ENCODE results near the gene CST11.

CST11 gene

DNA sequence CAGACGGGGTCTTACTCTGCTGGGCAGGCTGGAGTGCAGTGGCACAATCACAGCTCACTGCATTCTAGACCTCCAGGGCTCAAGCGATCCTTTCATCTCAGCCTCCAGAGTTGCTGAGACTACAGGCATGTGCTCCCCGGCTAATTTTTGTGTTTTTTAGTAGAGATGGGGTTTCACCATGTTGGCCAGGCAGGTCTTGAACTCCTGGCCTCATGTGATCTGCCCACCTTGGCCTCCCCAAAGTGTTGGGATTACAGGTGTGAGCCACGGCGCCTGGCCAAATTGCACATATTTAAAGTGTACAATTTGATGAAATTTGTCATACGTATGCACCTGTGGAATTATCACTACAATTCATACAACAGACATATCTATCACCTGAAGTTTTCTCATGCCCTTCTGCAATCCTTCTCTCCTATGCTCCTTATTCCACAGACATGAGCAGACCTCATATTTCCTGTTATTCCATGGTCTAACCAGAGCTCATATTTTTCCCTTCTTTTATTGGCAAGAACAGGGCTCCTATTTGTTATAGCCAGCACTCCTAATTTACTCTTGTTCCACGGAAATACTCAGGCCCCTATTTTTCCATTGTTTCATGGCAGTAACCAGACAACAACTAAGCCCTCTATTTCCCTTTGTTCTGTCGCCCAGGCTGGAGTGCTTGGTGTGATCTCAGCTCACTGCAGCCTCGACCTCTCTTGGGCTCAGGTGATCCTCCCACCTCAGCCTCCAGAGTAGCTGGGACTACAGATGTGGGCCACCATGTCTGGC is 15.4 kb downstream of the CST11 start:
- Histone ChIP-seq H3K4me3 (ENCODE audit: low read depth, low read length) (no peak overlapping the region), H3K27ac (ENCODE audit: extremely low read depth, low read depth, low read length) (no peak overlapping the region), H3K9me3 (ENCODE audit: control insufficient read depth, insufficient read depth, low read depth, low read length) (no peaks in the 10 kb centered on the region), H3K4me1 (ENCODE audit: control insufficient read depth, insufficient read depth, low read length) (no peaks in the 10 kb centered on the region), H3K36me3 (ENCODE audit: control insufficient read depth in 2 of 2, insufficient read depth in 1 of 2, low read length in 2 of 2) (no peaks in the 10 kb centered on the region)
- ChIA-PET POLR2A (interaction anchor here (0.6 kb wide), 1 partner anchor 22 kb away, joined by 3 read pairs; no protein-coding TSS in a partner anchor), CTCF (interaction anchor here (0.6 to 1.0 kb wide), 4 partner anchors 10 to 170 kb away, joined by 3 to 4 read pairs (median 4); no protein-coding TSS in a partner anchor)
- TF ChIP-seq FEZF1 (tag by site-specific recombination; IDR thresholded peaks at IDR 0.05) (no peak), ZNF23 (tag by site-specific recombination; IDR thresholded peaks at IDR 0.05; ENCODE audit: borderline replicate concordance) (no peak), ZFP69B (tag by site-specific recombination; IDR thresholded peaks at IDR 0.05) (no peak), ZNF544 (tag by site-specific recombination; IDR thresholded peaks at IDR 0.05) (no peak), IKZF3 (tag by site-specific recombination; IDR thresholded peaks at IDR 0.05) (no peak), ZNF473 (tag by site-specific recombination; IDR thresholded peaks at IDR 0.05) (no peak), ZNF175 (tag by site-specific recombination; IDR thresholded peaks at IDR 0.05) (no peak)
- TF ChIP-seq, protein P1, sequence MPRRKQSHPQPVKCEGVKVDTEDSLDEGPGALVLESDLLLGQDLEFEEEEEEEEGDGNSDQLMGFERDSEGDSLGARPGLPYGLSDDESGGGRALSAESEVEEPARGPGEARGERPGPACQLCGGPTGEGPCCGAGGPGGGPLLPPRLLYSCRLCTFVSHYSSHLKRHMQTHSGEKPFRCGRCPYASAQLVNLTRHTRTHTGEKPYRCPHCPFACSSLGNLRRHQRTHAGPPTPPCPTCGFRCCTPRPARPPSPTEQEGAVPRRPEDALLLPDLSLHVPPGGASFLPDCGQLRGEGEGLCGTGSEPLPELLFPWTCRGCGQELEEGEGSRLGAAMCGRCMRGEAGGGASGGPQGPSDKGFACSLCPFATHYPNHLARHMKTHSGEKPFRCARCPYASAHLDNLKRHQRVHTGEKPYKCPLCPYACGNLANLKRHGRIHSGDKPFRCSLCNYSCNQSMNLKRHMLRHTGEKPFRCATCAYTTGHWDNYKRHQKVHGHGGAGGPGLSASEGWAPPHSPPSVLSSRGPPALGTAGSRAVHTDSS (tag by site-specific recombination; IDR thresholded peaks at IDR 0.05): no peak
- TF ChIP-seq, protein P2, sequence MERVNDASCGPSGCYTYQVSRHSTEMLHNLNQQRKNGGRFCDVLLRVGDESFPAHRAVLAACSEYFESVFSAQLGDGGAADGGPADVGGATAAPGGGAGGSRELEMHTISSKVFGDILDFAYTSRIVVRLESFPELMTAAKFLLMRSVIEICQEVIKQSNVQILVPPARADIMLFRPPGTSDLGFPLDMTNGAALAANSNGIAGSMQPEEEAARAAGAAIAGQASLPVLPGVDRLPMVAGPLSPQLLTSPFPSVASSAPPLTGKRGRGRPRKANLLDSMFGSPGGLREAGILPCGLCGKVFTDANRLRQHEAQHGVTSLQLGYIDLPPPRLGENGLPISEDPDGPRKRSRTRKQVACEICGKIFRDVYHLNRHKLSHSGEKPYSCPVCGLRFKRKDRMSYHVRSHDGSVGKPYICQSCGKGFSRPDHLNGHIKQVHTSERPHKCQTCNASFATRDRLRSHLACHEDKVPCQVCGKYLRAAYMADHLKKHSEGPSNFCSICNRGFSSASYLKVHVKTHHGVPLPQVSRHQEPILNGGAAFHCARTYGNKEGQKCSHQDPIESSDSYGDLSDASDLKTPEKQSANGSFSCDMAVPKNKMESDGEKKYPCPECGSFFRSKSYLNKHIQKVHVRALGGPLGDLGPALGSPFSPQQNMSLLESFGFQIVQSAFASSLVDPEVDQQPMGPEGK (tag by site-specific recombination; IDR thresholded peaks at IDR 0.05): no peak
- TF ChIP-seq, protein P3, sequence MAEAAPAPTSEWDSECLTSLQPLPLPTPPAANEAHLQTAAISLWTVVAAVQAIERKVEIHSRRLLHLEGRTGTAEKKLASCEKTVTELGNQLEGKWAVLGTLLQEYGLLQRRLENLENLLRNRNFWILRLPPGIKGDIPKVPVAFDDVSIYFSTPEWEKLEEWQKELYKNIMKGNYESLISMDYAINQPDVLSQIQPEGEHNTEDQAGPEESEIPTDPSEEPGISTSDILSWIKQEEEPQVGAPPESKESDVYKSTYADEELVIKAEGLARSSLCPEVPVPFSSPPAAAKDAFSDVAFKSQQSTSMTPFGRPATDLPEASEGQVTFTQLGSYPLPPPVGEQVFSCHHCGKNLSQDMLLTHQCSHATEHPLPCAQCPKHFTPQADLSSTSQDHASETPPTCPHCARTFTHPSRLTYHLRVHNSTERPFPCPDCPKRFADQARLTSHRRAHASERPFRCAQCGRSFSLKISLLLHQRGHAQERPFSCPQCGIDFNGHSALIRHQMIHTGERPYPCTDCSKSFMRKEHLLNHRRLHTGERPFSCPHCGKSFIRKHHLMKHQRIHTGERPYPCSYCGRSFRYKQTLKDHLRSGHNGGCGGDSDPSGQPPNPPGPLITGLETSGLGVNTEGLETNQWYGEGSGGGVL (tag by site-specific recombination; IDR thresholded peaks at IDR 0.05): no peak

DNA sequence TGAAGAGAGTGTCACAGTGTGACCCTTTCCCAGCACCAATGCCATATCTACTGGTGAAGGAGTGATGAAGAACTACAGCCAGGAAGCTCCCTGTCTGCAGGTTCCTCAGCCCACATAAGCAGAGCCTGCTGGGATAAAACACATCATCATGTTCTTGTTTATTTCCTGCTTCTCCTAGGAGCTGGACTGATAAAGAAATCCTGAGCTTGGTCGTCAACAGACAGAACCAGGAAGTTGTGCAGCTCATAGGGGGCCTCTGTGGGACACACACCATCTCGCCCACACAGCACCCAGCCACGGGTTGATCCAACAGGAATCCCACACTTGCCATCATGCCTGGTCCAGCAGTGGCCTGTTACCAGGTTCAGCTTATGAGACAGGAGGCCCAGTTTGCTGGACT is 16.0 kb downstream of the CST11 start:
- Histone ChIP-seq H3K27ac (ENCODE audit: extremely low read depth, low read depth, low read length) (no peak overlapping the region), H3K36me3 (ENCODE audit: control insufficient read depth in 2 of 2, insufficient read depth in 1 of 2, low read length in 2 of 2) (no peaks in the 10 kb centered on the region), H3K4me3 (ENCODE audit: low read depth, low read length) (no peak overlapping the region), H3K4me1 (ENCODE audit: control insufficient read depth, insufficient read depth, low read length) (no peaks in the 10 kb centered on the region), H3K9me3 (ENCODE audit: control insufficient read depth, insufficient read depth, low read depth, low read length) (no peaks in the 10 kb centered on the region)
- POLR2A ChIA-PET: interaction anchor here (0.6 kb wide), 1 partner anchor 21 kb away, joined by 3 read pairs; no protein-coding TSS in a partner anchor
- no peak for TF ChIP-seq ZBTB1 (tag by site-specific recombination; IDR thresholded peaks at IDR 0.05)
- TF ChIP-seq, protein P4, sequence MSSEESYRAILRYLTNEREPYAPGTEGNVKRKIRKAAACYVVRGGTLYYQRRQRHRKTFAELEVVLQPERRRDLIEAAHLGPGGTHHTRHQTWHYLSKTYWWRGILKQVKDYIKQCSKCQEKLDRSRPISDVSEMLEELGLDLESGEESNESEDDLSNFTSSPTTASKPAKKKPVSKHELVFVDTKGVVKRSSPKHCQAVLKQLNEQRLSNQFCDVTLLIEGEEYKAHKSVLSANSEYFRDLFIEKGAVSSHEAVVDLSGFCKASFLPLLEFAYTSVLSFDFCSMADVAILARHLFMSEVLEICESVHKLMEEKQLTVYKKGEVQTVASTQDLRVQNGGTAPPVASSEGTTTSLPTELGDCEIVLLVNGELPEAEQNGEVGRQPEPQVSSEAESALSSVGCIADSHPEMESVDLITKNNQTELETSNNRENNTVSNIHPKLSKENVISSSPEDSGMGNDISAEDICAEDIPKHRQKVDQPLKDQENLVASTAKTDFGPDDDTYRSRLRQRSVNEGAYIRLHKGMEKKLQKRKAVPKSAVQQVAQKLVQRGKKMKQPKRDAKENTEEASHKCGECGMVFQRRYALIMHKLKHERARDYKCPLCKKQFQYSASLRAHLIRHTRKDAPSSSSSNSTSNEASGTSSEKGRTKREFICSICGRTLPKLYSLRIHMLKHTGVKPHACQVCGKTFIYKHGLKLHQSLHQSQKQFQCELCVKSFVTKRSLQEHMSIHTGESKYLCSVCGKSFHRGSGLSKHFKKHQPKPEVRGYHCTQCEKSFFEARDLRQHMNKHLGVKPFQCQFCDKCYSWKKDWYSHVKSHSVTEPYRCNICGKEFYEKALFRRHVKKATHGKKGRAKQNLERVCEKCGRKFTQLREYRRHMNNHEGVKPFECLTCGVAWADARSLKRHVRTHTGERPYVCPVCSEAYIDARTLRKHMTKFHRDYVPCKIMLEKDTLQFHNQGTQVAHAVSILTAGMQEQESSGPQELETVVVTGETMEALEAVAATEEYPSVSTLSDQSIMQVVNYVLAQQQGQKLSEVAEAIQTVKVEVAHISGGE (tag by site-specific recombination; conservative IDR thresholded peaks at IDR 0.05; ENCODE audit: low read depth): no peak
- no peak for TF ChIP-seq ZBTB48 (tag by site-specific recombination; IDR thresholded peaks at IDR 0.05)
- TF ChIP-seq EGR2 (tag by site-specific recombination; IDR thresholded peaks at IDR 0.05; ENCODE audit: low read depth): peak; percentile 8; the same call in 1 of the 2 replicates
- TF ChIP-seq, protein P5, sequence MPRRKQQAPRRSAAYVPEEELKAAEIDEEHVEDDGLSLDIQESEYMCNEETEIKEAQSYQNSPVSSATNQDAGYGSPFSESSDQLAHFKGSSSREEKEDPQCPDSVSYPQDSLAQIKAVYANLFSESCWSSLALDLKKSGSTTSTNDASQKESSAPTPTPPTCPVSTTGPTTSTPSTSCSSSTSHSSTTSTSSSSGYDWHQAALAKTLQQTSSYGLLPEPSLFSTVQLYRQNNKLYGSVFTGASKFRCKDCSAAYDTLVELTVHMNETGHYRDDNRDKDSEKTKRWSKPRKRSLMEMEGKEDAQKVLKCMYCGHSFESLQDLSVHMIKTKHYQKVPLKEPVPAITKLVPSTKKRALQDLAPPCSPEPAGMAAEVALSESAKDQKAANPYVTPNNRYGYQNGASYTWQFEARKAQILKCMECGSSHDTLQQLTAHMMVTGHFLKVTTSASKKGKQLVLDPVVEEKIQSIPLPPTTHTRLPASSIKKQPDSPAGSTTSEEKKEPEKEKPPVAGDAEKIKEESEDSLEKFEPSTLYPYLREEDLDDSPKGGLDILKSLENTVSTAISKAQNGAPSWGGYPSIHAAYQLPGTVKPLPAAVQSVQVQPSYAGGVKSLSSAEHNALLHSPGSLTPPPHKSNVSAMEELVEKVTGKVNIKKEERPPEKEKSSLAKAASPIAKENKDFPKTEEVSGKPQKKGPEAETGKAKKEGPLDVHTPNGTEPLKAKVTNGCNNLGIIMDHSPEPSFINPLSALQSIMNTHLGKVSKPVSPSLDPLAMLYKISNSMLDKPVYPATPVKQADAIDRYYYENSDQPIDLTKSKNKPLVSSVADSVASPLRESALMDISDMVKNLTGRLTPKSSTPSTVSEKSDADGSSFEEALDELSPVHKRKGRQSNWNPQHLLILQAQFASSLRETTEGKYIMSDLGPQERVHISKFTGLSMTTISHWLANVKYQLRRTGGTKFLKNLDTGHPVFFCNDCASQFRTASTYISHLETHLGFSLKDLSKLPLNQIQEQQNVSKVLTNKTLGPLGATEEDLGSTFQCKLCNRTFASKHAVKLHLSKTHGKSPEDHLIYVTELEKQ (tag by site-specific recombination; IDR thresholded peaks at IDR 0.05; ENCODE audit: borderline replicate concordance): no peak
- no peak for TF ChIP-seq ZNF404 (tag by site-specific recombination; IDR thresholded peaks at IDR 0.05)
- CTCF ChIA-PET: interaction anchor here (0.6 to 1.0 kb wide), 3 partner anchors 10 to 170 kb away, joined by 3 to 4 read pairs (median 4); no protein-coding TSS in a partner anchor

All from HEK293 (cell line).